Activated naive CD8-positive, alpha-beta T cell treated with anti-CD3 and anti-CD28 coated beads, Interleukin-2, amount 50 U/mL, for 24 hours (primary cell): ENCODE results near the gene INPP5F.

Experiments used
- ATAC-seq: fragments of 150-1000 bp; cut with Tn5 transposase; one replicate; pipeline ENCODE4 v1.10.0; 2021
- DNase-seq: peaks from one replicate; pipeline ENCODE4 v3.0.0; 2021
- H3K27ac Mint-ChIP-seq: one replicate; pipeline ENCODE4 v1.8.0; 2021; ENCODE audit warnings: mild to moderate bottlenecking, mixed read lengths
- H3K27me3 Mint-ChIP-seq: one replicate; pipeline ENCODE4 v1.8.0; 2021; ENCODE audit warnings: mixed read lengths
- H3K36me3 Mint-ChIP-seq: one replicate; pipeline ENCODE4 v1.8.0; 2021; ENCODE audit warnings: low read depth, mixed read lengths
- H3K4me1 Mint-ChIP-seq: one replicate; pipeline ENCODE4 v1.8.0; 2021; ENCODE audit warnings: mixed read lengths
- H3K4me3 Mint-ChIP-seq: one replicate; pipeline ENCODE4 v1.8.0; 2021; ENCODE audit warnings: mild to moderate bottlenecking, moderate library complexity, mixed read lengths
- H3K9me3 Mint-ChIP-seq: one replicate; pipeline ENCODE4 v1.8.0; 2021; ENCODE audit warnings: mixed read lengths

The INPP5F gene

GRCh38 chr10:119725828-119726675 is at the start of gene INPP5F:
TSS of gene INPP5F (plus strand) at chr10:119726050. CDS start at chr10:119726263, 213 bp downstream.
- Mint-ChIP-seq H3K4me1 (peaks cover 52% of the 10 kb centered on the region), H3K27ac (peak within 1 kb of the TSS; percentile 82), H3K9me3 (no peaks in the 10 kb centered on the region), H3K36me3 (peaks cover 12% of the 10 kb centered on the region), H3K4me3 (peak within 1 kb of the TSS; percentile 90), H3K27me3 (no peaks in the 10 kb centered on the region)
- DNase-seq (peak; percentile 100), ATAC-seq (peak; percentile 90)

GRCh38 chr10:119677126-119677525 is 48.7 kb upstream of the INPP5F start:
- Mint-ChIP-seq H3K27me3 (no peaks in the 10 kb centered on the region), H3K4me3 (no peak overlapping the region), H3K4me1 (peaks cover 22% of the 10 kb centered on the region), H3K9me3 (no peaks in the 10 kb centered on the region), H3K36me3 (peaks cover 12% of the 10 kb centered on the region), H3K27ac (no peak overlapping the region)
- no peak for ATAC-seq
- DNase-seq, result no peak

GRCh38 chr10:119677904-119678755 is 47.7 kb upstream of the INPP5F start:
- no peak for ATAC-seq
- Mint-ChIP-seq H3K9me3 (no peaks in the 10 kb centered on the region), H3K36me3 (peaks cover 9% of the 10 kb centered on the region), H3K27me3 (no peaks in the 10 kb centered on the region), H3K4me1 (peaks cover 25% of the 10 kb centered on the region), H3K4me3 (no peak overlapping the region), H3K27ac (no peak overlapping the region)
- no peak for DNase-seq

GRCh38 chr10:119679480-119679829 is 46.4 kb upstream of the INPP5F start:
- ATAC-seq, result no peak
- no peaks in the 10 kb centered on the region for H3K27me3 Mint-ChIP-seq
- peaks cover 4% of the 10 kb centered on the region for H3K36me3 Mint-ChIP-seq
- H3K4me1 Mint-ChIP-seq, result peaks cover 25% of the 10 kb centered on the region
- H3K9me3 Mint-ChIP-seq, result no peaks in the 10 kb centered on the region
- H3K4me3 Mint-ChIP-seq, result no peak overlapping the region
- H3K27ac Mint-ChIP-seq, result no peak overlapping the region
- no peak for DNase-seq

- Mint-ChIP-seq H3K27ac (no peak overlapping the region), H3K9me3 (no peaks in the 10 kb centered on the region), H3K36me3 (peaks cover 4% of the 10 kb centered on the region), H3K4me1 (peaks cover 25% of the 10 kb centered on the region), H3K27me3 (no peaks in the 10 kb centered on the region), H3K4me3 (no peak overlapping the region)
- no peak for DNase-seq
- no peak for ATAC-seq
Observed at GRCh38 chr10:119680050-119680449, 45.8 kb upstream of the INPP5F start.

- no peak for ATAC-seq
- peaks cover 4% of the 10 kb centered on the region for H3K36me3 Mint-ChIP-seq
- H3K27ac Mint-ChIP-seq, result no peak overlapping the region
- no peaks in the 10 kb centered on the region for H3K27me3 Mint-ChIP-seq
- H3K9me3 Mint-ChIP-seq, result no peaks in the 10 kb centered on the region
- no peak for DNase-seq
- H3K4me3 Mint-ChIP-seq, result no peak overlapping the region
- peaks cover 25% of the 10 kb centered on the region for H3K4me1 Mint-ChIP-seq
Observed at GRCh38 chr10:119680650-119681081, 45.2 kb upstream of the INPP5F start.

- no peaks in the 10 kb centered on the region for H3K27me3 Mint-ChIP-seq
- no peaks in the 10 kb centered on the region for H3K9me3 Mint-ChIP-seq
Observed at GRCh38 chr10:119686465-119687191, 39.2 kb upstream of the INPP5F start.

GRCh38 chr10:119687192-119688032 is 38.4 kb upstream of the INPP5F start:
- Mint-ChIP-seq H3K9me3 (no peaks in the 10 kb centered on the region), H3K4me3 (no peak overlapping the region), H3K27me3 (no peaks in the 10 kb centered on the region), H3K4me1 (peaks cover 17% of the 10 kb centered on the region), H3K36me3 (no peaks in the 10 kb centered on the region), H3K27ac (no peak overlapping the region)
- DNase-seq, result no peak
- no peak for ATAC-seq

More at GRCh38 chr10:119686465-119687191, 39.2 kb upstream of the INPP5F start:
- peak; percentile 87 for DNase-seq
- H3K27ac Mint-ChIP-seq, result peak overlapping the region; percentile 71
- peak; percentile 89 for ATAC-seq
- peaks cover 25% of the 10 kb centered on the region for H3K4me1 Mint-ChIP-seq
- no peaks in the 10 kb centered on the region for H3K36me3 Mint-ChIP-seq
- H3K4me3 Mint-ChIP-seq, result peak overlapping the region; percentile 15

GRCh38 chr10:119688033-119688508 is 37.8 kb upstream of the INPP5F start:
- no peak overlapping the region for H3K27ac Mint-ChIP-seq
- ATAC-seq, result no peak

GRCh38 chr10:119689016-119689580 is 36.8 kb upstream of the INPP5F start:
- Mint-ChIP-seq H3K27ac (no peak overlapping the region), H3K4me3 (no peak overlapping the region), H3K36me3 (no peaks in the 10 kb centered on the region), H3K4me1 (peaks cover 24% of the 10 kb centered on the region), H3K27me3 (no peaks in the 10 kb centered on the region), H3K9me3 (no peaks in the 10 kb centered on the region)
- no peak for DNase-seq
- ATAC-seq, result no peak

More at GRCh38 chr10:119688033-119688508, 37.8 kb upstream of the INPP5F start:
- Mint-ChIP-seq H3K27me3 (no peaks in the 10 kb centered on the region), H3K9me3 (no peaks in the 10 kb centered on the region), H3K4me1 (peaks cover 18% of the 10 kb centered on the region), H3K36me3 (no peaks in the 10 kb centered on the region), H3K4me3 (no peak overlapping the region)
- no peak for DNase-seq

GRCh38 chr10:119691726-119692125 is 34.1 kb upstream of the INPP5F start:
- H3K4me3 Mint-ChIP-seq, result no peak overlapping the region
- H3K4me1 Mint-ChIP-seq, result peaks cover 19% of the 10 kb centered on the region
- H3K9me3 Mint-ChIP-seq, result no peaks in the 10 kb centered on the region
- no peaks in the 10 kb centered on the region for H3K27me3 Mint-ChIP-seq
- no peak overlapping the region for H3K27ac Mint-ChIP-seq
- ATAC-seq, result no peak
- DNase-seq, result no peak
- H3K36me3 Mint-ChIP-seq, result no peaks in the 10 kb centered on the region

GRCh38 chr10:119693262-119693957 is 32.4 kb upstream of the INPP5F start:
- peaks cover 8% of the 10 kb centered on the region for H3K4me1 Mint-ChIP-seq
- H3K27ac Mint-ChIP-seq, result no peak overlapping the region

GRCh38 chr10:119694608-119695007 is 31.2 kb upstream of the INPP5F start:
- no peak overlapping the region for H3K4me3 Mint-ChIP-seq
- no peak for ATAC-seq
- peaks cover 10% of the 10 kb centered on the region for H3K4me1 Mint-ChIP-seq
- H3K36me3 Mint-ChIP-seq, result peaks cover 1% of the 10 kb centered on the region
- DNase-seq, result no peak
- H3K27me3 Mint-ChIP-seq, result no peaks in the 10 kb centered on the region
- H3K27ac Mint-ChIP-seq, result no peak overlapping the region
- no peaks in the 10 kb centered on the region for H3K9me3 Mint-ChIP-seq

More at GRCh38 chr10:119693262-119693957, 32.4 kb upstream of the INPP5F start:
- Mint-ChIP-seq H3K4me3 (no peak overlapping the region), H3K36me3 (peaks cover 1% of the 10 kb centered on the region), H3K27me3 (no peaks in the 10 kb centered on the region), H3K9me3 (no peaks in the 10 kb centered on the region)
- DNase-seq, result no peak
- ATAC-seq, result peak; percentile 36
